OCI-LY7 (cell line): ENCODE results near the gene BUD23. TPM values are rescaled to one million over a fixed set of nuclear protein-coding genes. Genes with fewer than 3 reads are reported as not detected.

ENCODE experiments used
- BruUV-seq: library from RNA; stranded (reverse); fragments of 400-500 nt; replicated peaks from 2 replicates; lab custom pipeline; 2021; lab: Mats Ljungman, UMichigan
- CTCF ChIA-PET: fragments of 300-600 bp; sonication (Branson Sonifier 250); formaldehyde crosslinking; loops from one replicate; lab custom pipeline; 2022; ENCODE audit warnings: antibody characterized with exemption; ENCODE audit not compliant: unreplicated experiment; lab: Charles Lee
- POLR2A ChIA-PET: fragments of 300-600 bp; sonication (Branson Sonifier 250); formaldehyde crosslinking; loops from one replicate; lab custom pipeline; 2022; ENCODE audit warnings: antibody characterized with exemption; lab: Charles Lee
- DNase-seq: peaks from one replicate; pipeline ENCODE4 v3.0.0-alpha.2; 2015; ENCODE audit warnings: low spot score
- H2AFZ ChIP-seq: fragments of 200-600 bp; sonication (generic), shearing (Covaris generic); 2 replicates; pipeline ENCODE4 v1.6.1; 2014; ENCODE audit warnings: mild to moderate bottlenecking, antibody characterized with exemption, low read length, moderate library complexity
- H3K27ac ChIP-seq: fragments of 200-600 bp; sonication (generic); 2 replicates; pipeline ENCODE4 v1.5.1; 2014; ENCODE audit warnings: mixed run types, low read depth, mild to moderate bottlenecking, moderate library complexity, low read length, inconsistent platforms; ENCODE audit not compliant: poor library complexity, severe bottlenecking
- H3K36me3 ChIP-seq: fragments of 200-600 bp; sonication (generic); 2 replicates; pipeline ENCODE4 v1.6.1; 2014; ENCODE audit warnings: mild to moderate bottlenecking, antibody characterized with exemption, low read length, moderate library complexity, mixed read lengths; ENCODE audit not compliant: insufficient read depth
- H3K4me1 ChIP-seq: fragments of 200-600 bp; sonication (generic); 2 replicates; pipeline ENCODE4 v1.5.1; 2014; ENCODE audit warnings: mild to moderate bottlenecking, low read length; ENCODE audit not compliant: insufficient read depth, poor library complexity, severe bottlenecking
- H3K4me2 ChIP-seq: fragments of 200-600 bp; sonication (generic); 2 replicates; pipeline ENCODE4 v1.6.1; 2014; ENCODE audit warnings: mild to moderate bottlenecking, low read length
- H3K4me3 ChIP-seq: fragments of 200-600 bp; sonication (generic); 2 replicates; pipeline ENCODE4 v1.5.1; 2014; ENCODE audit warnings: mild to moderate bottlenecking, low read depth, low read length; ENCODE audit not compliant: poor library complexity, severe bottlenecking
- H3K79me2 ChIP-seq: fragments of 200-600 bp; sonication (generic); 2 replicates; pipeline ENCODE4 v1.6.1; 2016; ENCODE audit warnings: low read depth, mild to moderate bottlenecking, low read length, moderate library complexity, mixed read lengths; ENCODE audit not compliant: insufficient read depth
- H3K9me2 ChIP-seq: fragments of 200-600 bp; sonication (generic); 2 replicates; pipeline ENCODE4 v1.6.1; 2016; ENCODE audit warnings: mild to moderate bottlenecking, low read length, mixed read lengths; ENCODE audit not compliant: insufficient read depth
- H3K9me3 ChIP-seq: fragments of 200-600 bp; sonication (generic); 2 replicates; pipeline ENCODE4 v1.6.1; 2014; ENCODE audit warnings: mild to moderate bottlenecking, mixed run types, low read length, mixed read lengths
- H4K20me1 ChIP-seq: fragments of 200-600 bp; sonication (generic); 2 replicates; pipeline ENCODE4 v1.6.1; 2014; ENCODE audit warnings: mild to moderate bottlenecking, antibody characterized with exemption, low read length, moderate library complexity, mixed read lengths; ENCODE audit not compliant: insufficient read depth
- CTCF ChIP-seq: fragments of 200-600 bp; sonication (generic); conservative IDR thresholded peaks from 2 replicates; pipeline ENCODE4 v1.5.1; 2014; ENCODE audit warnings: mild to moderate bottlenecking, antibody characterized with exemption, low read length, moderate library complexity, mixed read lengths
- EZH2phosphoT487 ChIP-seq: fragments of 200-600 bp; sonication (generic); IDR thresholded peaks from 2 replicates; pipeline ENCODE4 v1.6.1; 2018; ENCODE audit warnings: low read depth, borderline replicate concordance, mild to moderate bottlenecking, mixed run types, antibody characterized with exemption, low read length, moderate library complexity, mixed read lengths
- intact Hi-C: fragments of 100-400 bp; cut with micrococcal nuclease; formaldehyde crosslinking; loops from one replicate; pipeline ENCODE4 v1.10.0; 2022; ENCODE audit not compliant: unreplicated experiment
- total RNA-seq, 2 experiments: library from RNA; depleted of rRNA in 1 of 2; stranded (reverse); fragments of >200 nt in 1 of 2; shearing (Covaris generic) in 1 of 2; gene quantifications; 2 replicates each; pipeline ENCODE4 v1.2.3, GENCODE V29; 2014 to 2022

BUD23 gene
- total RNA-seq, 2 experiments from 2014 or later: 58.1 to 91.1 TPM

DNA sequence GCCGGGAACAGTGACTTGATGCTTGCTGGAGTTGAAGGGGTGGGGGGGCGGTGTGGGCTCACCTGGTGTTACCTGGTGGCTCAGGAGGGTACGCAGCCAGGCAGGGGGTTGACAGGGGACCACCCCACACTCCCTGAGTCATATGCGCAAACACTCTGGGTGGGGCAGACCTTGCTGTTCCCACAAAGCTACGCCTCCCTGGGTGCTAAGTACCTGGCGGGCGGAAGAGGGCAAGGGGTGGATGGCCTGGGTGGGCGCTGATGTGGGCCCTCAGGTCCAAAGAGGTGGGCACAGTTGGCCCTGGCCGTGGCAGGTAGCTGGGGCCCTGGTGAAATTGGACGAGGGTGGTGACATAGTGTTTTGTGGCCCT, 22.1 kb downstream of the BUD23 start:
- ChIA-PET POLR2A (interaction anchor here (0.6 kb wide), 1 partner anchor 757 kb away, joined by 4 read pairs; no protein-coding TSS in a partner anchor), CTCF (no interaction called here)
- Histone ChIP-seq H3K9me2 (no peaks in the 10 kb centered on the region), H3K27ac (no peak overlapping the region), H3K4me3 (no peak overlapping the region), H3K4me1 (no peaks in the 10 kb centered on the region), H3K4me2 (no peak overlapping the region), H3K79me2 (no peaks in the 10 kb centered on the region), H3K36me3 (no peaks in the 10 kb centered on the region), H4K20me1 (no peaks in the 10 kb centered on the region), H3K9me3 (no peaks in the 10 kb centered on the region), H2AFZ (no peak overlapping the region)
- no peak for TF ChIP-seq CTCF
- no peak for TF ChIP-seq EZH2phosphoT487
- intact Hi-C loops: no loop called here
- DNase-seq: no peak
- no TSS peak for BruUV-seq

- Histone ChIP-seq H3K9me3 (no peaks in the 10 kb centered on the region), H3K79me2 (no peaks in the 10 kb centered on the region), H4K20me1 (no peaks in the 10 kb centered on the region), H3K4me1 (no peaks in the 10 kb centered on the region), H3K27ac (no peak overlapping the region), H2AFZ (no peak overlapping the region), H3K36me3 (no peaks in the 10 kb centered on the region), H3K4me3 (no peak overlapping the region), H3K9me2 (no peaks in the 10 kb centered on the region), H3K4me2 (no peak overlapping the region)
- intact Hi-C loops: no loop called here
- POLR2A ChIA-PET: no interaction called here
- no TSS peak for BruUV-seq
- CTCF ChIA-PET: no interaction called here
- DNase-seq: no peak
- no peak for TF ChIP-seq EZH2phosphoT487
- no peak for TF ChIP-seq CTCF
Observed at GRCh38 chr7:73706126-73707044, 23.0 kb downstream of the BUD23 start.

DNA sequence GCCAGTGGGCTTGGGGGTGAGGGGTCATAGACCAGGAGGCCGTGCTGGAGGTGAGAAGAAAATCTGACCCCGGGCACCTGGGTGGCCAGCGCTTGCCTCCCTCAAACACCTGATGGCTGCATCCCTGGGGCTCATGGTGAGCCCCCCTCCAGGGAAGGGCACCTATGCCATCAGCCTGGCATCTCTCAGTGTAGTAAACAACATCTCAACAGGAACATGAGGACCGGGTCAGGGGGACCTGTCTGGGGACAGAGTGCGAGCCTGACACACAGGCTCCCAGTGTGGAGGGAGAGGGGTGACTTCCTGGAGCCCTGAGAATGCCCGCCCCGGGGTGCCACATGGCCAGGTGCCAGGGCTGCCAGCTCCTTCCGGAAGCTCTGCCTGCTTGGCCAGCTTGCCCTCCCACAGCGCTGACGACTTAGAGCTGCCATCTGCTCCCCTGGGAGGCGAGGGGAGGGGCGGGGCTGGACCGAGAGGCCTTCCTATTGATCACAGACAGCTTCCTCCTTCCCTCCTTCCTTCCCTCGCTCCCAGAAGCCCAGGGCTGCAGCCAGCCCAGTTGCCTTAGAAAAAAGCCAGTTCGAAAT, 23.7 kb downstream of the BUD23 start:
- CTCF ChIA-PET: no interaction called here

More for the DNA sequence above, 23.7 kb downstream of the BUD23 start:
- Histone ChIP-seq H3K79me2 (no peaks in the 10 kb centered on the region), H3K9me2 (no peaks in the 10 kb centered on the region), H3K36me3 (no peaks in the 10 kb centered on the region), H3K9me3 (no peaks in the 10 kb centered on the region), H3K4me2 (no peak overlapping the region), H3K27ac (no peak overlapping the region), H2AFZ (no peak overlapping the region), H3K4me1 (no peaks in the 10 kb centered on the region), H3K4me3 (no peak overlapping the region), H4K20me1 (no peaks in the 10 kb centered on the region)
- no peak for TF ChIP-seq CTCF
- no peak for TF ChIP-seq EZH2phosphoT487
- POLR2A ChIA-PET: no interaction called here
- intact Hi-C loops: no loop called here
- BruUV-seq: no TSS peak
- no peak for DNase-seq
